HG03095 (cell line): Measurements from ENCODE around the gene PTGS2.

Source experiments
- ATAC-seq: cut with Tn5 transposase; IDR thresholded peaks from one replicate; pipeline ENCODE4 v1.9.1; 2021; ENCODE audit warnings: moderate library complexity; ENCODE audit not compliant: unreplicated experiment

PTGS2 gene

DNA sequence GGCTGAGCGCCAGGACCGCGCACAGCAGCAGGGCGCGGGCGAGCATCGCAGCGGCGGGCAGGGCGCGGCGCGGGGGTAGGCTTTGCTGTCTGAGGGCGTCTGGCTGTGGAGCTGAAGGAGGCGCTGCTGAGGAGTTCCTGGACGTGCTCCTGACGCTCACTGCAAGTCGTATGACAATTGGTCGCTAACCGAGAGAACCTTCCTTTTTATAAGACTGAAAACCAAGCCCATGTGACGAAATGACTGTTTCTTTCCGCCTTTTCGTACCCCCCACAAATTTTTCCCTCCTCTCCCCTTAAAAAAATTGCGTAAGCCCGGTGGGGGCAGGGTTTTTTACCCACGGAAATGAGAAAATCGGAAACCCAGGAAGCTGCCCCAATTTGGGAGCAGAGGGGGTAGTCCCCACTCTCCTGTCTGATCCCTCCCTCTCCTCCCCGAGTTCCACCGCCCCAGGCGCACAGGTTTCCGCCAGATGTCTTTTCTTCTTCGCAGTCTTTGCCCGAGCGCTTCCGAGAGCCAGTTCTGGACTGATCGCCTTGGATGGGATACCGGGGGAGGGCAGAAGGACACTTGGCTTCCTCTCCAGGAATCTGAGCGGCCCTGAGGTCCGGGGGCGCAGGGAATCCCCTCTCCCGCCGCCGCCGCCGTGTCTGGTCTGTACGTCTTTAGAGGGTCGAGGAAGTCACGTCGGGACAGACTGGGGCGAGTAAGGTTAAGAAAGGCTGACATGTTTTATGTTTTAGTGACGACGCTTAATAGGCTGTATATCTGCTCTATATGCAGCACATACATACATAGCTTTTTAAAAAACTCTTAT is at the start of gene PTGS2:
TSS of gene PTGS2 (minus strand) at position 179 of the 817 bp plus-strand sequence. CDS start at position 46, 133 bp downstream.
- ATAC-seq = peak; percentile 82

DNA sequence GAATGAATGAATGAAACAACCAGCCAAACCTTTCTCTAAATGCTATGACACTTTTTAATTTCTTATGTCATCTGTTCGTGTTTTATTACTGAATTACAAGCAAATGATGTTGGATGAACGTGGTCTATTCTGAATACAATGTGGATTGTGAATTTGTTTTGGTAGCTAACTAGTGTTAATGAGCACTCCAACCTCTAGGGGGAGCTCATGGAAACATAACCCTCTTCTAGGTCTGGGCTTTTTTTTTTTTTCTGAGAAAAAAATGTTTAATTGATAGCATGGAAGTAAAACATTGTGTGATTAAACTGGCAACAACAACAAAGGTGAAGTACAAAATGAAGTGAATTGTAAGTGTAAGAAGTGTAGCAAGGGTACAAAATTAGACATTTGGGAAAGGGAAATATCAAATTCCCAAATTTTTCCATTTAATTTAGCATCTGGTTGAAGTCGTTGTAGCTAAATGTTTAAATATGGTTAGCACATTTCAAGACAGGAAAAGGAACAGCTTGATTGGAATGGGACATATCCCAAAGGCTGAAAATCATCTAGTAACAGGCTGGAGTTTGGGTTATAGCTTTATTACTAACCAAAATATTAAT is 42.6 kb upstream of the PTGS2 start:
- no peak for ATAC-seq

- no peak for ATAC-seq
Observed at GRCh38 chr1:186717286-186717685, 37.1 kb upstream of the PTGS2 start.

DNA sequence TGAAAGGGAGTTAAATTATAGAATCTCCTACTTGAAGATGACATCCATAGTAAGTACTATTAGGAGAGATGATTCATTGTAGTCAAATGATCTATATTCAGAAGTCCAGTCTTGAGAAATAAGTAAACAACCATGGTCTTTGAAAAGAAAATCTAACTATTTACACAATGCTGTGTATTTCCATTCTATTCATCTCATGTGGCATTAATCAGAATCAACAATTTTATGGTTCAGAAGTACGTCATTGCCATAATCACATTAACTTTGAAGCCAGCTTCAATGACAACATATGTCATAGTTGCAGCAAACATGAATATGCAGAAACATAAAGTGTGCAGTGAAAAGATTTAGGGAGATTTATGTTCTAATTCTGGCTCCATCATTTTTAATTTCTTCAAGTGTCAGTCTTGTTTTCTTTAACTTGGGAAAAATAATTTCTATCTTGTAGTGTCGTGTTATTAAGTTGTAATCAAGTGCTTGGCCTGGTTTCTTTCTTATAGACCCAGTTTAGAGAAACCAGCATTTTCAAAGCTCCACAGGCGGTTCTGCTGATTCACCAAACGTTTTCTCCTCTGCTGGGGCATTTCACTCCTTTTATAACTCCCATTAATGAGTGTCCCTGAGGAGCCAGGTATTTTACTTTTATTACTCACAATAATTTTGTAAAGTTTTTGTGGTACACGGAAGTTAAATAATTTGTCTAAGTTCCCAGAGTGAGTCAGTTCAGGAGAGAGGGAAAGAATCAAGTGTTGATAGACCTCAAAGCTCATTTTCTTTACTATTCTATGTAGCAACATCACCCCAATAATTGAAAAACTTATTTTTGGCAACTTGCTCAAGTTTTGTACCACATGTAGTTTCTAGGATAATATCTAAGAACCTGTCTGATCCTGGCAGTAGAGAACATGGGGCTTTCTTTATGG is 35.9 kb upstream of the PTGS2 start:
- ATAC-seq = no peak

DNA sequence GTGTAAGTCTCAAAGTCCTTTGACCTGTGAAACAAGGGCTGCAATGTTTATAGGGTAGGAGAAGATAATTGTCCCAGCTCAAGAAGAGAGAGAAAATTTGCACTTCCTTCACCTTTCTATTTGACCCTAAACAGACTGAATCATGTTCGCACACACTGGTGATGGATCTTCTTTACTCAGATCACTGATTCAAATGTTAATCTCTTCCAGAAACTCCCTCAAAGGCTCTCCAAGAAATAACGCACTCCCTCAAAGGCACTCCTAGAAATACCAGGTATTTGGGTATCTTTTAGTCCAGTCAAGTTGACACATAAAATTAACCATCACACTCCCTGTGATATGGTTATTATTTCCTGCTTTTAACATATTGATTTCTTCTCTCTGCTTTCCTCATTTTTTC is 30.5 kb upstream of the PTGS2 start:
- no peak for ATAC-seq

GRCh38 chr1:186708694-186709097 is 28.5 kb upstream of the PTGS2 start:
- no peak for ATAC-seq

DNA sequence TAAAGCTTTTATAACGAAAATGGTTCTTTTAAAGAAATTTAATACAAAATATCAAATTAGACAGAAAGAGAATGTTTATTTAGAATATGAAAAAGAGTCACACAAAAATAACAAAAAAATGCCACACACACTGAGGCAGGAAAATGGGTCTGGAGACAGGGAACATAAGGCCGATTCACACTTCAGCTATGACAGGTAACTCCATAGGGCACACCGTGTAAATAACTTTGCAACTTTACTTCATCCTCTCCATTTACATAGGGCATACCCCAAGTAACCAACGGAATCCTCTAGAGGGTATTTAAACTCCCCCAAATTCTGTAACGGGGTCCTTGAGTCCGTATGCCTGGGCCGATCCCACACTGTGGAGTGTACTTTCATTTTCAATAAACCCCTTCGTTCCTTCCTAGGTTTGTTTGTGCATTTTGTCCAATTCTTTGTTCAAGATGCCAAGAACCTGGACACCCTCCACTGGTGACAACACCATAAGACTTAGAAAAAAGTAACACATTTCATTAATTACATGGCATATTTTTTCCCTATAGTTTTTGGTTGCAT is 23.1 kb upstream of the PTGS2 start:
- ATAC-seq = no peak

- no peak for ATAC-seq
Observed at GRCh38 chr1:186700722-186701121, 20.5 kb upstream of the PTGS2 start.

- ATAC-seq = no peak
Observed at GRCh38 chr1:186699519-186699918, 19.3 kb upstream of the PTGS2 start.

DNA sequence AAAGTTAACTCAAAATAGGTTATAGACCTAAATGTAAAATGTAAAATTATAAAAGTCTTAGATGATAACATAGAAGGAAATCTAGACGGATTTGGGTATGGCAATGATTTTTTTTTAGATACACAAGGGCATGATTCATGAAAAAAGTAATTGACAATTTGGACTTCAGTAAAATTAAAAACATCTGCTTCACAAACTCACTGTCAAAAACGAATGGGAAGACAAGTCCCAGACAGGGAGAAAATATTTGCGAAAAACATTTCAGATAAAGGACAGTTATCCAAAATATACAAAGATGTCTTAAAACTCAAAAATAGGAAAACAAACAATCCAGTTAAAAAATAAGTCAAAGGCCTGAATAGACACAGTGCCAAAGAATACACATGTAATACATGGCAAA is 9.7 kb upstream of the PTGS2 start:
- no peak for ATAC-seq

- ATAC-seq = no peak
Observed at GRCh38 chr1:186689376-186689775, 9.2 kb upstream of the PTGS2 start.

- no peak for ATAC-seq
Observed at GRCh38 chr1:186683652-186684410, 3.6 kb upstream of the PTGS2 start.

GRCh38 chr1:186682736-186683135 is 2.5 kb upstream of the PTGS2 start:
- ATAC-seq = no peak

DNA sequence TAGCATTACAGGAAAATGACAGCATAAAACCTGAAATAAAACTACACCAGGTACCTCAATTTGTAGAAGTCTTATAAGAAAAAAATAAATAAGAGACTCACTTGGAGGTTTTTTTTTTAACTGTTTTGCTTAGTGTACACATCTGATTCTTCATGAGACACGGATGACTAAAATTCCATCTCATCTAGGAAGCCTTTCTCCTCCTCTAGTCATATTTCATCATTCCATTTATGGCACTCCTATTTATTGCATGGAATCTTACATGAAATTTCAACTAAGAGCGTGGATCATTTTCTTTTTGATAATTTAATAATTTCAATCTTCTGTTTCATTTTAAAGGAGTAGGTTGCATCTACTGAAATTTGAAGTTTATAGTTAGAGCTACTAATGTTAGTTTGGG is 1.6 kb upstream of the PTGS2 start:
- ATAC-seq = no peak

GRCh38 chr1:186681121-186681520 is 898 bp upstream of the PTGS2 start:
- no peak for ATAC-seq

- ATAC-seq = peak; percentile 5
Observed at GRCh38 chr1:186679924-186680244, 339 bp downstream of the PTGS2 start.

DNA sequence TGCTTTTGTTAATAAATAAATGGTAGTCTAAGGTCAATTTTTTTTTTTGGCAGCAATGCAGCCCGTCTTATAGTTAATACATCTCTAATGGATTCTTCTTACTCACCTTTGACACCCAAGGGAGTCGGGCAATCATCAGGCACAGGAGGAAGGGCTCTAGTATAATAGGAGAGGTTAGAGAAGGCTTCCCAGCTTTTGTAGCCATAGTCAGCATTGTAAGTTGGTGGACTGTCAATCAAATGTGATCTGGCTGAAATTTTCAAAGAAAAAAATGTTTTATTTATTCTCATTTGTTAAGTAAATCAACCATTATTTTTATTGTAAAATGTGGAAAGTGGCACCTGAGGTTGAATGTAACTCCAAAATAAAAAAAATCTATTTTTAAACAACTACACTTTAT is 2.1 kb downstream of the PTGS2 start:
- no peak for ATAC-seq

GRCh38 chr1:186672596-186672995 is 7.6 kb downstream of the PTGS2 start:
- no peak for ATAC-seq

DNA sequence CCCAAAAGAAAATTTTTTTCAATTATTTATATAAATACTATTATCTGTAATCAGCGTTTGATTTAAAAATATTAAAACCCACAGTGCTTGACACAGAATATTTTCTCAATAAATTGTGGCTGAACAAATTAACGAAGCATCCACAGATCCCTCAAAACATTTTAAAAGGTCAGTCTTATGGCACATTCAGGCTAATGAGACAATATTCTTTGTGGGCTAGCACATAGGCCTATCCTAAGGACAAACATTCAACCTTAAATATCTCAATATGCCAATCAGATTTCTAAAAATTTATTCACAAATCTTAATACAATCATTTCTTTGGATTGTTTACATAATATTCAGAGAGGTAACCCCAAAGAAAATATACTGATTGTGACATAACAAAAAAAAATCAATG is 8.1 kb downstream of the PTGS2 start:
- ATAC-seq = no peak

- no peak for ATAC-seq
Observed at GRCh38 chr1:186671136-186671825, 8.9 kb downstream of the PTGS2 start.
